ENCODE results near the gene STAT2. TPM values are rescaled to one million over a fixed set of nuclear protein-coding genes. Genes with fewer than 3 reads are reported as not detected.
A peak's percentile ranks its signal among the peaks of the same experiment; 100 is the strongest.

The STAT2 gene
- total and polyA plus RNA-seq, 2 of the 13 experiments (the other 11 are each of a cell fraction or from before 2014, with no cell fraction given), result 43.5 to 84.6 TPM

DNA sequence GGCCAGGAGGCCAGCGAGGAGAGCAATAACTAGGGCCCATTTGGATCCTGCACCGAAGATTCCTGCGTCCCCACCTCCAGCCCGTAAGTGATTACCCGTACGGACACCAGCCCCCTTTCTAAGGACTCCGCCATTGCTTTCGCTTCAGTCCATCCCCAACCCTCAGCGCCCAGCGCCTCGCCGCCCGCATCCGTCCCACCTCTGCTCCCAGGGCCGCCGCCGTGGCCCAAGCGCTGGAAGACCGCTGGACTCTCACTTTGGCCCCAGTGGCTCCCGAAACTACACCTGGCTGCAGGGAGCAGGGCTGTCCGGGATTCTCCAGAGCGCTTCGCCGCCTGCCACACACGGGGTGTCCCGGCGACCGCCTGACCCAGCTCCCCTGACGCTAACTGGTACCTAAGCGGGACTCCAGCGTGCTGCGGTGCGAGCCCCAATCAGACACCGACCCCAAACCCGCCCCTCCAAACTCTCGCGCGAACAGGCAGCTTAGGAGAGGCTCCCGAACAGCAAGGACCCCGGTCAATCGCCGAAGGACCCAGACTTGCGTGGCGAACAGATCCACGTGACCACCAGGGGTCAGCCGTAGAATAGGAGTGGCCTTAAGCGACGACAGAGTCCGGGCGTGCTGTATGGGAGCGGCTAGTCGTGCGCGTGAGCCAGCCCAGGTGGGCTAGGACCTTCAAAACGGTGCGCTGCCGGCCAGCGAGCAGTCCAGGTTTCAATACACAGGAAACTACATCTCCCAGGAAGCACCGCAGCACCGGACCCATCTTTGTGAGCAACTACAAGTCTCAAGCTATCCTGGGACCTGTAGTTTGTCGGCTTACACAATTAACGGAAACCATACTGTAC lies 44.1 kb downstream of the STAT2 start, which contains the start of gene CNPY2 (continued):
- no peak for TF ChIP-seq ZNF564 (CRISPR knock-in tag; IDR thresholded peaks at IDR 0.05)
- no peak for TF ChIP-seq NCOA5 (CRISPR knock-in tag; IDR thresholded peaks at IDR 0.05)
- TF ChIP-seq, protein P1, sequence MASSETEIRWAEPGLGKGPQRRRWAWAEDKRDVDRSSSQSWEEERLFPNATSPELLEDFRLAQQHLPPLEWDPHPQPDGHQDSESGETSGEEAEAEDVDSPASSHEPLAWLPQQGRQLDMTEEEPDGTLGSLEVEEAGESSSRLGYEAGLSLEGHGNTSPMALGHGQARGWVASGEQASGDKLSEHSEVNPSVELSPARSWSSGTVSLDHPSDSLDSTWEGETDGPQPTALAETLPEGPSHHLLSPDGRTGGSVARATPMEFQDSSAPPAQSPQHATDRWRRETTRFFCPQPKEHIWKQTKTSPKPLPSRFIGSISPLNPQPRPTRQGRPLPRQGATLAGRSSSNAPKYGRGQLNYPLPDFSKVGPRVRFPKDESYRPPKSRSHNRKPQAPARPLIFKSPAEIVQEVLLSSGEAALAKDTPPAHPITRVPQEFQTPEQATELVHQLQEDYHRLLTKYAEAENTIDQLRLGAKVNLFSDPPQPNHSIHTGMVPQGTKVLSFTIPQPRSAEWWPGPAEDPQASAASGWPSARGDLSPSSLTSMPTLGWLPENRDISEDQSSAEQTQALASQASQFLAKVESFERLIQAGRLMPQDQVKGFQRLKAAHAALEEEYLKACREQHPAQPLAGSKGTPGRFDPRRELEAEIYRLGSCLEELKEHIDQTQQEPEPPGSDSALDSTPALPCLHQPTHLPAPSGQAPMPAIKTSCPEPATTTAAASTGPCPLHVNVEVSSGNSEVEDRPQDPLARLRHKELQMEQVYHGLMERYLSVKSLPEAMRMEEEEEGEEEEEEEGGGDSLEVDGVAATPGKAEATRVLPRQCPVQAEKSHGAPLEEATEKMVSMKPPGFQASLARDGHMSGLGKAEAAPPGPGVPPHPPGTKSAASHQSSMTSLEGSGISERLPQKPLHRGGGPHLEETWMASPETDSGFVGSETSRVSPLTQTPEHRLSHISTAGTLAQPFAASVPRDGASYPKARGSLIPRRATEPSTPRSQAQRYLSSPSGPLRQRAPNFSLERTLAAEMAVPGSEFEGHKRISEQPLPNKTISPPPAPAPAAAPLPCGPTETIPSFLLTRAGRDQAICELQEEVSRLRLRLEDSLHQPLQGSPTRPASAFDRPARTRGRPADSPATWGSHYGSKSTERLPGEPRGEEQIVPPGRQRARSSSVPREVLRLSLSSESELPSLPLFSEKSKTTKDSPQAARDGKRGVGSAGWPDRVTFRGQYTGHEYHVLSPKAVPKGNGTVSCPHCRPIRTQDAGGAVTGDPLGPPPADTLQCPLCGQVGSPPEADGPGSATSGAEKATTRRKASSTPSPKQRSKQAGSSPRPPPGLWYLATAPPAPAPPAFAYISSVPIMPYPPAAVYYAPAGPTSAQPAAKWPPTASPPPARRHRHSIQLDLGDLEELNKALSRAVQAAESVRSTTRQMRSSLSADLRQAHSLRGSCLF (CRISPR knock-in tag; IDR thresholded peaks at IDR 0.05; ENCODE audit: borderline replicate concordance), result no peak
- TF ChIP-seq KDM5A (IDR thresholded peaks at IDR 0.05; ENCODE audit: borderline replicate concordance, low read length), result no peak; the same call in 1 of the 2 replicates
- no peak for TF ChIP-seq ZNF816 (CRISPR knock-in tag; IDR thresholded peaks at IDR 0.05; ENCODE audit: borderline replicate concordance)
- TF ChIP-seq SOX5 (CRISPR knock-in tag; IDR thresholded peaks at IDR 0.05; ENCODE audit: borderline replicate concordance), result peak; percentile 34; the same call in 1 of the 2 replicates
- TF ChIP-seq CHD4 (IDR thresholded peaks at IDR 0.05; ENCODE audit: borderline replicate concordance, low read length), result no peak
- peak; percentile 51; the same call in 1 of the 2 replicates for TF ChIP-seq ATF7-NPFF (CRISPR knock-in tag; IDR thresholded peaks at IDR 0.05; ENCODE audit: low read depth)
- peak; percentile 62; the same call in 1 of the 2 replicates for TF ChIP-seq ZNF556 (CRISPR knock-in tag; IDR thresholded peaks at IDR 0.05; ENCODE audit: borderline replicate concordance)
- no peak for TF ChIP-seq ZNF660 (CRISPR knock-in tag; IDR thresholded peaks at IDR 0.05; ENCODE audit: borderline replicate concordance, low read depth)
- TF ChIP-seq ZNF746 (CRISPR knock-in tag; IDR thresholded peaks at IDR 0.05), result 0 out of 2 replicates have a peak, but pooled peaks have one; percentile 61
- TF ChIP-seq CREB1 (IDR thresholded peaks at IDR 0.05), result peak; percentile 56; the same call in 1 of the 2 replicates
- TF ChIP-seq CREB1 (CRISPR knock-in tag; IDR thresholded peaks at IDR 0.05), result peak; percentile 85
- TF ChIP-seq POLR2A (IDR thresholded peaks at IDR 0.05; ENCODE audit: insufficient read depth in 1 of 2, low read depth in 2 of 2, low read length in 2 of 2), result peak; percentile 91
- TF ChIP-seq, protein P2, sequence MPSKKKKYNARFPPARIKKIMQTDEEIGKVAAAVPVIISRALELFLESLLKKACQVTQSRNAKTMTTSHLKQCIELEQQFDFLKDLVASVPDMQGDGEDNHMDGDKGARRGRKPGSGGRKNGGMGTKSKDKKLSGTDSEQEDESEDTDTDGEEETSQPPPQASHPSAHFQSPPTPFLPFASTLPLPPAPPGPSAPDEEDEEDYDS (CRISPR knock-in tag; IDR thresholded peaks at IDR 0.05), result peak; percentile 80
- peak; percentile 80; the same call in 1 of the 2 replicates for TF ChIP-seq SATB2 (CRISPR knock-in tag; IDR thresholded peaks at IDR 0.05)
- TF ChIP-seq ZNF839 (CRISPR knock-in tag; IDR thresholded peaks at IDR 0.05; ENCODE audit: borderline replicate concordance), result peak; percentile 30; the same call in 1 of the 2 replicates
- no peak for TF ChIP-seq HNF4G (IDR thresholded peaks at IDR 0.05; ENCODE audit: borderline replicate concordance, low read depth, low read length)
- peak; percentile 74; the same call in 1 of the 2 replicates for TF ChIP-seq HNF4G (CRISPR knock-in tag; IDR thresholded peaks at IDR 0.05; ENCODE audit: borderline replicate concordance, low read depth)
- TF ChIP-seq, protein P3, sequence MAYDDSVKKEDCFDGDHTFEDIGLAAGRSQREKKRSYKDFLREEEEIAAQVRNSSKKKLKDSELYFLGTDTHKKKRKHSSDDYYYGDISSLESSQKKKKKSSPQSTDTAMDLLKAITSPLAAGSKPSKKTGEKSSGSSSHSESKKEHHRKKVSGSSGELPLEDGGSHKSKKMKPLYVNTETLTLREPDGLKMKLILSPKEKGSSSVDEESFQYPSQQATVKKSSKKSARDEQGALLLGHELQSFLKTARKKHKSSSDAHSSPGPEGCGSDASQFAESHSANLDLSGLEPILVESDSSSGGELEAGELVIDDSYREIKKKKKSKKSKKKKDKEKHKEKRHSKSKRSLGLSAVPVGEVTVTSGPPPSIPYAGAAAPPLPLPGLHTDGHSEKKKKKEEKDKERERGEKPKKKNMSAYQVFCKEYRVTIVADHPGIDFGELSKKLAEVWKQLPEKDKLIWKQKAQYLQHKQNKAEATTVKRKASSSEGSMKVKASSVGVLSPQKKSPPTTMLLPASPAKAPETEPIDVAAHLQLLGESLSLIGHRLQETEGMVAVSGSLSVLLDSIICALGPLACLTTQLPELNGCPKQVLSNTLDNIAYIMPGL (CRISPR knock-in tag; IDR thresholded peaks at IDR 0.05; ENCODE audit: borderline replicate concordance in 1 of 2, low read depth in 1 of 2), result peak; percentile 88 to 93
- TF ChIP-seq ZBTB21 (CRISPR knock-in tag; IDR thresholded peaks at IDR 0.05), result no peak
- no peak for TF ChIP-seq AHR (CRISPR knock-in tag; IDR thresholded peaks at IDR 0.05)
- no peak for TF ChIP-seq TGIF2 (CRISPR knock-in tag; IDR thresholded peaks at IDR 0.05)
